GM23248 (cell line): ENCODE measurements around the gene NSUN7. TPM values are rescaled to one million over a fixed set of nuclear protein-coding genes. Genes with fewer than 3 reads are reported as not detected.

Experiments used
- DNase-seq: peaks from one replicate; pipeline ENCODE4 v3.0.0-alpha.2; 2015
- H2AFZ ChIP-seq: fragments of 200-600 bp; sonication (generic); 2 replicates; pipeline ENCODE4 v1.6.1; 2016; ENCODE audit warnings: antibody characterized with exemption
- H3F3A ChIP-seq: fragments of 200-600 bp; sonication (generic); 2 replicates; pipeline ENCODE4 v1.6.1; 2016; ENCODE audit warnings: mild to moderate bottlenecking, antibody characterized with exemption, mixed run types; ENCODE audit not compliant: insufficient read depth
- H3K27ac ChIP-seq: fragments of 200-600 bp; sonication (generic); 2 replicates; pipeline ENCODE4 v1.5.1; 2016; ENCODE audit warnings: mild to moderate bottlenecking
- H3K27me3 ChIP-seq: fragments of 200-600 bp; sonication (generic); replicated peaks from 2 replicates; pipeline ENCODE4 v1.6.1; 2016; ENCODE audit warnings: mild to moderate bottlenecking; ENCODE audit not compliant: insufficient read depth
- H3K36me3 ChIP-seq: fragments of 200-600 bp; sonication (generic); 2 replicates; pipeline ENCODE4 v1.6.1; 2016; ENCODE audit warnings: low read depth, mild to moderate bottlenecking
- H3K4me1 ChIP-seq: fragments of 200-600 bp; sonication (generic); 2 replicates; pipeline ENCODE4 v1.6.1; 2016; ENCODE audit warnings: mild to moderate bottlenecking; ENCODE audit not compliant: insufficient read depth
- H3K4me2 ChIP-seq: fragments of 200-600 bp; sonication (generic); one replicate; pipeline ENCODE4 v1.6.1; 2016; ENCODE audit warnings: mild to moderate bottlenecking; ENCODE audit not compliant: unreplicated experiment
- H3K4me3 ChIP-seq: fragments of 200-600 bp; sonication (generic); 2 replicates; pipeline ENCODE4 v1.5.1; 2016; ENCODE audit warnings: mild to moderate bottlenecking
- H3K79me2 ChIP-seq: fragments of 200-600 bp; sonication (generic); 2 replicates; pipeline ENCODE4 v1.6.1; 2016; ENCODE audit warnings: mild to moderate bottlenecking; ENCODE audit not compliant: insufficient read depth
- H3K9ac ChIP-seq: fragments of 200-600 bp; sonication (generic); 2 replicates; pipeline ENCODE4 v1.6.1; 2016; ENCODE audit warnings: mild to moderate bottlenecking
- H3K9me2 ChIP-seq: fragments of 200-600 bp; sonication (generic); 2 replicates; pipeline ENCODE4 v1.6.1; 2016; ENCODE audit warnings: mixed run types, mild to moderate bottlenecking, moderate library complexity; ENCODE audit not compliant: insufficient read depth
- H3K9me3 ChIP-seq: fragments of 200-600 bp; sonication (generic); one replicate; pipeline ENCODE4 v1.6.1; 2017; ENCODE audit warnings: low read depth
- H4K20me1 ChIP-seq: fragments of 200-600 bp; sonication (generic); 2 replicates; pipeline ENCODE4 v1.6.0; 2016; ENCODE audit not compliant: insufficient read depth
- EZH2 ChIP-seq: fragments of 200-600 bp; sonication (generic); IDR thresholded peaks from 2 replicates; pipeline ENCODE4 v1.6.1; 2018; ENCODE audit warnings: antibody characterized with exemption, mild to moderate bottlenecking; ENCODE audit not compliant: insufficient read depth, poor library complexity, severe bottlenecking
- EZH2phosphoT487 ChIP-seq: fragments of 200-600 bp; sonication (generic); IDR thresholded peaks from 2 replicates; pipeline ENCODE4 v1.6.1; 2018; ENCODE audit warnings: antibody characterized with exemption, moderate library complexity, mild to moderate bottlenecking, low read depth; ENCODE audit not compliant: insufficient read depth
- WGBS, 2 experiments: methylation state at CpG; one replicate each; pipeline ENCODE4 v1.1.6; 2015 to 2017; ENCODE audit warnings: low lambda C conversion rate in 2 of 2, low coverage in 1 of 2; ENCODE audit errors: missing lambda C conversion rate in 2 of 2; 5-methylcytosine and 5-hydroxymethylcytosine counted together
- in situ Hi-C: fragments of 300-500 bp; cut with MboI; formaldehyde crosslinking; loops from 2 replicates; pipeline ENCODE4 v1.15.0; 2020
- polyA plus RNA-seq: library from polyadenylated mRNA; unstranded; fragments of >200 nt; fragmentation: Nextera tagmentation; extraction: Ambion mirVana; gene quantifications from 2 replicates; pipeline ENCODE4 v1.2.1, GENCODE V29; 2016
- total RNA-seq: library from RNA; depleted of rRNA; stranded (reverse); fragments of >200 nt; shearing (Covaris generic); gene quantifications from 2 replicates; pipeline ENCODE4 v1.2.3, GENCODE V29; 2014

Gene NSUN7
- total and polyA plus RNA-seq, 2 experiments from 2014 or later, result 0.05 TPM; not detected in 1

GRCh38 chr4:40729555-40729954 is 20.2 kb upstream of the NSUN7 start:
- no peaks in the 10 kb centered on the region; the same call in 1 of the 2 replicates for H3K27me3 ChIP-seq
- H3K79me2 ChIP-seq, result no peaks in the 10 kb centered on the region
- TF ChIP-seq EZH2phosphoT487 (no peak), EZH2 (no peak)
- H2AFZ ChIP-seq, result no peak overlapping the region
- H3K9me2 ChIP-seq, result no peaks in the 10 kb centered on the region
- in situ Hi-C loops, result loop anchor here (10.0 to 25.0 kb wide), 2 partner anchors 92 to 405 kb away; partner anchors contain the start of gene RBM47
- DNase-seq, result no peak
- H3K9me3 ChIP-seq, result no peaks in the 10 kb centered on the region
- WGBS, 2 experiments, result 75 to 93% methylated on average over 1 of the region's 1 CpG
- H3K9ac ChIP-seq, result no peak overlapping the region
- H3K36me3 ChIP-seq, result no peaks in the 10 kb centered on the region
- H3K27ac ChIP-seq, result no peak overlapping the region
- no peak overlapping the region for H3K4me3 ChIP-seq
- no peaks in the 10 kb centered on the region for H4K20me1 ChIP-seq
- no peaks in the 10 kb centered on the region for H3K4me1 ChIP-seq
- no peak overlapping the region for H3K4me2 ChIP-seq
- no peaks in the 10 kb centered on the region for H3F3A ChIP-seq

- WGBS, 2 experiments, result 63 to 71% methylated on average over 5 of the region's 5 CpGs
- no peak overlapping the region for H2AFZ ChIP-seq
- H3K9ac ChIP-seq, result no peak overlapping the region
- in situ Hi-C loops, result loop anchor here (10.0 to 25.0 kb wide), 2 partner anchors 93 to 175 kb away; partner anchors contain the start of gene RBM47
- no peak for DNase-seq
- no peaks in the 10 kb centered on the region; the same call in 1 of the 2 replicates for H3K27me3 ChIP-seq
- no peaks in the 10 kb centered on the region for H3K9me3 ChIP-seq
- H3K9me2 ChIP-seq, result no peaks in the 10 kb centered on the region
- H3K4me2 ChIP-seq, result no peak overlapping the region
- H3F3A ChIP-seq, result no peaks in the 10 kb centered on the region
- no peaks in the 10 kb centered on the region for H3K4me1 ChIP-seq
- TF ChIP-seq EZH2phosphoT487 (no peak), EZH2 (no peak)
- H3K4me3 ChIP-seq, result no peak overlapping the region
- H3K36me3 ChIP-seq, result no peaks in the 10 kb centered on the region
- no peak overlapping the region for H3K27ac ChIP-seq
- no peaks in the 10 kb centered on the region for H4K20me1 ChIP-seq
- H3K79me2 ChIP-seq, result no peaks in the 10 kb centered on the region
Measured at GRCh38 chr4:40730091-40730679, 19.6 kb upstream of the NSUN7 start.

- H2AFZ ChIP-seq, result no peak overlapping the region
- H3K27ac ChIP-seq, result no peak overlapping the region
- H3F3A ChIP-seq, result no peaks in the 10 kb centered on the region
- H3K4me1 ChIP-seq, result no peaks in the 10 kb centered on the region
- H3K4me2 ChIP-seq, result no peak overlapping the region
- TF ChIP-seq EZH2phosphoT487 (no peak), EZH2 (no peak)
- H3K4me3 ChIP-seq, result no peak overlapping the region
- in situ Hi-C loops, result loop anchor here (10.0 to 25.0 kb wide), 2 partner anchors 94 to 173 kb away; partner anchors contain the start of gene RBM47
- H3K9me2 ChIP-seq, result no peaks in the 10 kb centered on the region
- DNase-seq, result no peak
- no peaks in the 10 kb centered on the region for H3K9me3 ChIP-seq
- H3K9ac ChIP-seq, result no peak overlapping the region
- H3K27me3 ChIP-seq, result no peaks in the 10 kb centered on the region; the same call in 1 of the 2 replicates
- no peaks in the 10 kb centered on the region for H3K36me3 ChIP-seq
- H3K79me2 ChIP-seq, result no peaks in the 10 kb centered on the region
- H4K20me1 ChIP-seq, result no peaks in the 10 kb centered on the region
Measured at GRCh38 chr4:40731361-40731760, 18.4 kb upstream of the NSUN7 start.

- TF ChIP-seq EZH2phosphoT487 (no peak), EZH2 (no peak)
- DNase-seq, result no peak
- no peak overlapping the region for H3K4me2 ChIP-seq
- no peaks in the 10 kb centered on the region for H4K20me1 ChIP-seq
- no peak overlapping the region for H2AFZ ChIP-seq
- in situ Hi-C loops, result loop anchor here (10.0 to 25.0 kb wide), 2 partner anchors 95 to 173 kb away; partner anchors contain the start of gene RBM47
- no peaks in the 10 kb centered on the region for H3F3A ChIP-seq
- no peaks in the 10 kb centered on the region for H3K4me1 ChIP-seq
- H3K4me3 ChIP-seq, result no peak overlapping the region
- no peaks in the 10 kb centered on the region for H3K36me3 ChIP-seq
- H3K27ac ChIP-seq, result no peak overlapping the region
- no peaks in the 10 kb centered on the region for H3K79me2 ChIP-seq
- H3K27me3 ChIP-seq, result no peaks in the 10 kb centered on the region; the same call in 1 of the 2 replicates
- H3K9ac ChIP-seq, result no peak overlapping the region
- 65 to 70% methylated on average over 6 of the region's 6 CpGs for WGBS, 2 experiments
- no peaks in the 10 kb centered on the region for H3K9me3 ChIP-seq
- H3K9me2 ChIP-seq, result no peaks in the 10 kb centered on the region
Measured at GRCh38 chr4:40731792-40732245, 17.9 kb upstream of the NSUN7 start.
